GM12874 (cell line): ENCODE results near the gene CACNA2D3.

Experiments used
- TF ChIP-seq, protein P1 (sequence below): IDR thresholded peaks from 2 replicates; pipeline ENCODE4 v1.5.1; 2011; ENCODE audit warnings: low read depth, mild to moderate bottlenecking, control low read depth, low read length, moderate library complexity; ENCODE audit not compliant: insufficient read depth

CACNA2D3 gene

DNA sequence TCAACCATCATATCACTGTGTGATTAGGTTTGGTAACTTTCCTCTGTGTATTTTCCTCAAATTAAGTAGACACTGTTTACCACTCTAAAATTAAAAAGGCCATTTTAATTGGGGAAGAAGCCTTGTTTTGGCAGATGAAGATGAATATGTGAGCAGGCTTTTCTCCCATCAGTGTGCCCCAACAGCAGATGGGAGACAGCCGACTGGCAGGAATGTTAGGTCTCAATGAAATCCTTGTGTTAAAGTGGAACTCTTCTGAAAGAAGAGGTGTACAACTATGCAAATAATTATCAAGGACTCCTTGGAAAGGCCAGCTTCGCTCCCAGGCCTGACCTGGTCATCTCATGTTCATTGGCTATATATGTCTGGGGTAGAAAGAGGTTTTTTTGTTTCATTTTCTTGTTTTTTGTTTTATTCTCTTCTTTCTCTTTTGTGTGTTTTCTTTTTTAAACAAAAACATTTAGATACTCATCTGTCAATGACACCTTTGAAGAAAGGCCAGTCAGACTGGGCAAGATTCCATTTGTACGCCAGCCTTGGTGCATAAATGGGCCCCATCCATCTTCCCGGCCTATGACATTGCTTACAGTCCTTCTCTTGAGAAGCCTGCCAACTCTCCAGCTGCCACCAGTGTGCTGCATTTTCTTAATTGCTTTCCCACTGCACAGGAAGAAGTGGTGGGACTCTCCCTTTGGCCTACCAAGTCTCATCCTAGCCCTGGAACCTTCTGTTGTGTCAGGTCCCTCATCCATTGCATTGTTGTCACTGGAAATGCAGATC lies 779.7 kb downstream of the CACNA2D3 start:
- TF ChIP-seq, protein P1, sequence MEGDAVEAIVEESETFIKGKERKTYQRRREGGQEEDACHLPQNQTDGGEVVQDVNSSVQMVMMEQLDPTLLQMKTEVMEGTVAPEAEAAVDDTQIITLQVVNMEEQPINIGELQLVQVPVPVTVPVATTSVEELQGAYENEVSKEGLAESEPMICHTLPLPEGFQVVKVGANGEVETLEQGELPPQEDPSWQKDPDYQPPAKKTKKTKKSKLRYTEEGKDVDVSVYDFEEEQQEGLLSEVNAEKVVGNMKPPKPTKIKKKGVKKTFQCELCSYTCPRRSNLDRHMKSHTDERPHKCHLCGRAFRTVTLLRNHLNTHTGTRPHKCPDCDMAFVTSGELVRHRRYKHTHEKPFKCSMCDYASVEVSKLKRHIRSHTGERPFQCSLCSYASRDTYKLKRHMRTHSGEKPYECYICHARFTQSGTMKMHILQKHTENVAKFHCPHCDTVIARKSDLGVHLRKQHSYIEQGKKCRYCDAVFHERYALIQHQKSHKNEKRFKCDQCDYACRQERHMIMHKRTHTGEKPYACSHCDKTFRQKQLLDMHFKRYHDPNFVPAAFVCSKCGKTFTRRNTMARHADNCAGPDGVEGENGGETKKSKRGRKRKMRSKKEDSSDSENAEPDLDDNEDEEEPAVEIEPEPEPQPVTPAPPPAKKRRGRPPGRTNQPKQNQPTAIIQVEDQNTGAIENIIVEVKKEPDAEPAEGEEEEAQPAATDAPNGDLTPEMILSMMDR = no peak

DNA sequence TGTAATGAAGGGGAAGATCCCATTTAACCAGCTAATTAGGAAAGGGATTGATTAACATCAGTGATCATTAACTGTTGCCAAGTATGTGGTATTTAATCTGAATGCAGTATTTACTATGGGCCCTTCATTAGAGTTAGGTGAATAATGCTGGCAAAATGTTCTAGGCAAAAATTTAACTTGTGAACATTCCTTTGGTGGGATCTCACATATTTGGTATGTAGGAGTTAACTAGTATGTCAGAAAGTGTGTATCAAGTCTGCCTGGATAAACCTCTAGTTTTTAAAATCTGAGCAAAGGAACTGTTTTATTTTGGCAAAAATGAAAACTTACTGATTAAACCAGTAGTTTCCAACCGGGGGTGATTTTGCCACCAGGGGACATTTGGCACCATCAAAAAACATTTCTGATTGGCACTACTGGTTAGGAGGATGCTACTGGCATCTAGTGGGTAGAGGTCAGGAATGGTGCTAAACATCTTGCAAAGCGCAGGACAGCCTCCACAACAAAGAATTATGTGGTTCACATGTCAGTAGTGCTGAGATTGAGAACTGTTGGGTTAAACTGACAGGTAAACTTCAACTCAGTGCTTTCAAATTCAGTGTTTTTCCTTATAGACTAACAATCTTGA lies 783.0 kb downstream of the CACNA2D3 start:
- TF ChIP-seq, protein P1 = no peak

DNA sequence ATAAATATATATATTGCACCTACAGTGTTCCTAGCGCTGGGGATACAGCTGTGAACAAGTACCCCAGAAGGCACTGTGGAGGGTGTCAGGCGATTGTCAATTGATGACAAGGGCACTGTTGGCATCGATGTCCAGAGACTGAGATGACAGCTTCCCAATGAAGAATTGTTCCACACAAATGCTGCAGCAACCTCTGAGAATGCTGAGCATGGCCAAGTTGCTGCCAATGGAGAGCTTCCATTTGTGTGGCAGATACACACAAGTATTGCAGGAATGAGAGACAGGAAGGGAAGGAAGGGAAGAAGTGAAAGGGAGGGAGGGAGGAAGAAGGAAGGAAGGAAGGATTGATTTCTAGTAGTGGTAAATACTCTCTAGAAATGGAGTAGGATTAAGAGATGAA lies 783.6 kb downstream of the CACNA2D3 start:
- TF ChIP-seq, protein P1 = no peak

DNA sequence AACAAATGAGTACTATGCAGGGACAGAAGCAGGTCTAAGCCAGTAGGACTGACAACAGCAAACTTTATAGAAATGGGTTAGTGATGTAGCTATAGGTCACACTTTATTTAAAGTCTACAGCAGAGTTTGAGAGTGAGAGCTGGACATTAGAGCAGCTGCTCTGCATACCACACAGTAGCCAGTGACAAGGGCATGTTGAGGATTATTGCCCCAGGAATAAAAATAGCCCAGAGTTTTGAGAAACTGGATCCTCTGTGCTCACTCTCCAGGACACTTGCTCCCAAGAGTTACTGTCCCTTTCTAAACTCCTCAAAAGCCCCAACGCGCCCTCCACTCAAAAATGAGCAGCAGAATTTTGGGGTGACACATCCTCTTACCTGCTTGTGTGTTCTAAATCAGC lies 784.4 kb downstream of the CACNA2D3 start:
- TF ChIP-seq, protein P1 = no peak

DNA sequence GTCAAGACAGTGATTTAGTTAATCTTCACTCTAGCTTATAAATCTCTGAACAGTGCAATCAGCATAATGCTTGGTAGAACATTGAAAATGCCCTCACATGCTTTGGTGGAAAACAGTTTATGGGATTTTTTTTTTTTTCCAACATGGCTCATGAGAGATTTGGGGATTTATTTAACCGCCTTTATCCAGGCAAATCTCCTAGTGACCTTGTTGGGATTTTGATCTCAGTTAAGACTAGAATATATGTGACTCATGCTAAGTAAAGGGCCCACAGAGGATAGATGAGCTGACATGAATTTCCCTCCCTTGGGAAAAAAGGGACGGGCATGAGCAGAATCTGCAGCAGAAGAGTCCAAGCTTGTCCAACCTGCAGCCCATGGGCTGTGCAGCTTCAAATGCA lies 786.8 kb downstream of the CACNA2D3 start:
- TF ChIP-seq, protein P1 = no peak

DNA sequence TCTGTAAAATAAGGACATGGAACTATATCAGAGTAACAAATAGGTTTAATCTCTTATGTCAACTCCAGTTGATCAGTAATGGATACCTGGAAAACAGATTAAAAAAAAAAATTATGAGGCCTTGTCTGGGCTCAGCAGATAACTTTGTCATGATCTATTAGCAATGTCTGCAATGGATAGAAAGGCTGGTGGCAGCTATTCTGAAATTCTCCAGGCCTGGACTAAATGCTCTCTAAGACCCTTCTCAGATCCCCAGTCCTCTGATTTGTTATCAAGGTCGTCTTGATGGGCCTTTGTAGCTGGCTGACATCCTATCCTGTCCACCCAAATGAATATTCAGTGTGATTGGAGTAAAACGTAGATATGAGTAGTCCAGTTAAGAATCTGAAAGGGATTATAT lies 791.8 kb downstream of the CACNA2D3 start:
- TF ChIP-seq, protein P1 = no peak

DNA sequence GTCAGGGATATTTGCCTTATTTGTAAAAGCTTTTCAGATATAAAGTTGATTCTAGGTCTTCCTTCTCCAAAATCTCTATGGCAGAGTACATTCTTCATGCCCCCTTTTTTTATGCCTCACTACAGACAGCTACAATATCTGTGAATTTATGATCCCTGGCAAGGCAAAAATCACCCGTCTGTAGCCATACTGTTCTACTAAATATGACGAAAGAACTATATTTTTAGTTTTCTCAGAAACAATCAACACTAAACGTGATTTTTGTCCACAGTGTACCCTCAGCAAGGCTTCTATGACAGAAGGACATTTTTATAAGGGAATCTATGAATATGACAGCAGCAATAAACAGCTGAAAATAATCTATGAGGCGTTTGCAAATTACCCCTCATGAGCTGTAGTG lies 792.8 kb downstream of the CACNA2D3 start:
- TF ChIP-seq, protein P1 = no peak
